Central memory CD8-positive, alpha-beta T cell (primary cell): ENCODE results near the gene MAP1A.

Source experiments
- ATAC-seq: fragments of 150-1000 bp; cut with Tn5 transposase; replicated peaks from 2 replicates; pipeline ENCODE4 v1.10.0; 2022; ENCODE audit warnings: mild to moderate bottlenecking, moderate FRiP score, moderate number of reproducible peaks; ENCODE audit not compliant: poor library complexity, severe bottlenecking; ENCODE audit errors: extremely low read depth
- DNase-seq, 2 donors: peaks; one replicate each; pipeline ENCODE4 v3.0.0; 2021; ENCODE audit warnings: low spot score in 2 of 2
- H3K27ac Mint-ChIP-seq: one replicate; pipeline ENCODE4 v1.8.0; 2022; ENCODE audit warnings: low read depth, mild to moderate bottlenecking, moderate library complexity, mixed read lengths
- H3K27me3 Mint-ChIP-seq: one replicate; pipeline ENCODE4 v1.8.0; 2022; ENCODE audit warnings: mixed read lengths
- H3K36me3 Mint-ChIP-seq: one replicate; pipeline ENCODE4 v1.8.0; 2022; ENCODE audit warnings: mild to moderate bottlenecking, moderate library complexity, mixed read lengths; ENCODE audit not compliant: insufficient read depth
- H3K4me1 Mint-ChIP-seq: one replicate; pipeline ENCODE4 v1.8.0; 2022; ENCODE audit warnings: mixed read lengths
- H3K4me3 Mint-ChIP-seq: one replicate; pipeline ENCODE4 v1.8.0; 2022; ENCODE audit warnings: mild to moderate bottlenecking, moderate library complexity, mixed read lengths
- H3K9me3 Mint-ChIP-seq: one replicate; pipeline ENCODE4 v1.8.0; 2022; ENCODE audit warnings: mixed read lengths

The MAP1A gene

DNA sequence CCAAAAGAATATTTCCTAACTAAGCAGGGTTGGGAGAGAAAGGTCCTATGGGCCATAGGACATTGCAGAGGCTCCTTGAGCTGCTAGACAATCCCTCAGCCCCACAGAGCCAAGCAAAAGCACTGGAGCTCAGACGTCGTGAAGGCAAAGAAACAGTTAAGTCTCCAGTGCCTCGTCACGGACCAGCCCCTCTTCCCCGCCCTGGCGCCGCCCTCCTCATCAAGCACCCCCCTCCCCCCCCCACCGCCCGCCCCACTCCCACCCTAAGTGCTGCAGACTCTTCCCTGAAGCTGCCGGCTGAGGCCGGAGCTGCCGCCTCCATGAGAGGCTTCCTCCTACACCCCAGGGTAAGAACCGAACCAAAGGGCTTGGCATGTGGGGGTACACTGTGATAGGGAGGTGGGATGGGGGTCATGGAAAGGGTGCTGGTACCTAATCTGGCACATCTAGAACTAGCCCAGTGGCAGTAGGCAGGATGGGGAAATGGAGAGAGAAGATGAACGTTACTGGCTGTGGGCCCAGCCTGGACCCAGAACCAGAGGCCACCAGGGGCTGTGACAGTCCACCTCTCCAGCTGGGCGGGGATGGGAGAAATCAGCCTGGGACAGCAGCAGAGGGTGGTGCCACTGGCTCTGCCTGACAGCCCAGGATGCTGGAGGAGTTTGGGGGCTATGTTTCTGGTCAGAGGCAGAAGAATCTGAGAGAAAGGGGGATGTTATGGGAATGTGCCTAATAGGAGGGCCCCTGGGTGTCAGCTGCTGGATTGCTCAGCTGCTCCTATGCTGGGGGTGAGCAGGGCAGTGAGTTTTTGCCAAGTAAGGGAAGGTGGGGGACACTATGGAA, at the start of gene MAP1A:
MAP1A (plus strand) TSS at position 255 of the 843 bp plus-strand sequence. CDS start 3,866 bp downstream, outside the sequence.
- Mint-ChIP-seq H3K27me3 (peaks cover 48% of the 10 kb centered on the region), H3K4me3 (peak within 1 kb of the TSS; percentile 12), H3K36me3 (peaks cover 3% of the 10 kb centered on the region), H3K4me1 (no peaks in the 10 kb centered on the region), H3K9me3 (no peaks in the 10 kb centered on the region), H3K27ac (no peak within 1 kb of the TSS)
- ATAC-seq (no peak), DNase-seq (no peak)

DNA sequence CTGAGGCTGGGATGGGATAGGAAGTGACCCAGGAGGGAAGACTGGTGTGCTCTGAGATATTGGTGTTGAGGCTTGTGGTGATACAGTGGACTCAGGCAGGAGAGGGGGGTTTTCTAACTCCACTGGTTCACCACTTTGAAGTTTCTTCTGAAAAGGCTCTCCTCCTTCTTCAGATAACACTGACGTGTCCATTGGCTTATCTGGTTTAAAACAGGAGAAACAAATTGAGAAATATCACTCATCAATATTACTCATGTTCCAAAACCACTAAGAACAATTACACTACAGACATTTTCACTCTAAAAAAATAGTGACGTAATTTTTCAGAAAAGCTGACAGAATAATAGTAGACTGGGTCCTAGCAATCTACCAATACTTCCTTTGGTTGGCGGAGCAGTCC, 47.5 kb upstream of the MAP1A start:
- ATAC-seq = no peak
- H3K27ac Mint-ChIP-seq = no peak overlapping the region

DNA sequence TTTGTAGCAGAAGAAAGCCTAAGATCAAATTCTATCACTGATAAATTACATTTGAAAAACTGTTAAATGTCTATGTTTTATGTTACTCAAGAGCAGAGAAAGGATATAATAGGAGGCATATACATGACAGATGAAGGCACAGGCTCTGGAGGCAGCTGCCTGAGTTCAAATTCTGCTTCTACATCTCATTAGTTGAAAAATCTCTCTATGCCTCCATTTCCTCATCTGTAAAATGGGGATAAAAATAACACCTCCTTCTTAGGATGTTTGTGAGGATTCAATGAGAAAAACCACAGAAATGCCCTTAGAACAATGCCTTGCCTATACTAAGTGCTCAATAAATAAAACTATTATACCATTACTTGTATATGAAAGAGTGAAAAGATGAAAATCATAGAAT, 45.4 kb upstream of the MAP1A start:
- Mint-ChIP-seq H3K27me3 (no peaks in the 10 kb centered on the region), H3K4me3 (no peak overlapping the region), H3K4me1 (no peaks in the 10 kb centered on the region), H3K36me3 (peaks cover 51% of the 10 kb centered on the region), H3K9me3 (no peaks in the 10 kb centered on the region), H3K27ac (no peak overlapping the region)
- ATAC-seq (no peak), DNase-seq (no peak)

More for the DNA sequence above, 47.5 kb upstream of the MAP1A start:
- peaks cover 49% of the 10 kb centered on the region for H3K36me3 Mint-ChIP-seq
- no peak for DNase-seq
- no peaks in the 10 kb centered on the region for H3K4me1 Mint-ChIP-seq
- H3K9me3 Mint-ChIP-seq = no peaks in the 10 kb centered on the region
- no peaks in the 10 kb centered on the region for H3K27me3 Mint-ChIP-seq
- H3K4me3 Mint-ChIP-seq = no peak overlapping the region

DNA sequence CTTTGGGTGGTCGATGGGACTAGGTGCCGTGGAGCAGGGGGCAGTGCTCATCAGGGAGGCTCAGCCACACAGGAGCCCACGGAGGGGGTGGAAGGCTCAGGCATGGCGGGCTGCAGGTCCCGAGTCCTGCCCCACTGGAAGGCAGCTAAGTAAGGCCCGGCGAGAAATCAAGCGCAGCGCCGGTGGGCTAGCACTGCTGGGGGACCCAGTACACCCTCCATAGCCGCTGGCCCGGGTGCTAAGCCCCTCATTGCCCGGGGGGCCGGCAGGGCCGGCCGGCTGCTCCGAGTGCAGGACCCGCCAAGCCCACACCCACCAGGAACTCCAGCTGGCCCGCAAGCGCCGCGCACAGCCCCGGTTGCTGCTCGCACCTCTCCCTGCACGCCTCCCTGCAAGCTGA, 43.5 kb upstream of the MAP1A start:
- Mint-ChIP-seq H3K9me3 (no peaks in the 10 kb centered on the region), H3K27me3 (no peaks in the 10 kb centered on the region), H3K4me1 (no peaks in the 10 kb centered on the region), H3K27ac (no peak overlapping the region), H3K4me3 (no peak overlapping the region), H3K36me3 (peaks cover 56% of the 10 kb centered on the region)
- DNase-seq (no peak), ATAC-seq (no peak)

DNA sequence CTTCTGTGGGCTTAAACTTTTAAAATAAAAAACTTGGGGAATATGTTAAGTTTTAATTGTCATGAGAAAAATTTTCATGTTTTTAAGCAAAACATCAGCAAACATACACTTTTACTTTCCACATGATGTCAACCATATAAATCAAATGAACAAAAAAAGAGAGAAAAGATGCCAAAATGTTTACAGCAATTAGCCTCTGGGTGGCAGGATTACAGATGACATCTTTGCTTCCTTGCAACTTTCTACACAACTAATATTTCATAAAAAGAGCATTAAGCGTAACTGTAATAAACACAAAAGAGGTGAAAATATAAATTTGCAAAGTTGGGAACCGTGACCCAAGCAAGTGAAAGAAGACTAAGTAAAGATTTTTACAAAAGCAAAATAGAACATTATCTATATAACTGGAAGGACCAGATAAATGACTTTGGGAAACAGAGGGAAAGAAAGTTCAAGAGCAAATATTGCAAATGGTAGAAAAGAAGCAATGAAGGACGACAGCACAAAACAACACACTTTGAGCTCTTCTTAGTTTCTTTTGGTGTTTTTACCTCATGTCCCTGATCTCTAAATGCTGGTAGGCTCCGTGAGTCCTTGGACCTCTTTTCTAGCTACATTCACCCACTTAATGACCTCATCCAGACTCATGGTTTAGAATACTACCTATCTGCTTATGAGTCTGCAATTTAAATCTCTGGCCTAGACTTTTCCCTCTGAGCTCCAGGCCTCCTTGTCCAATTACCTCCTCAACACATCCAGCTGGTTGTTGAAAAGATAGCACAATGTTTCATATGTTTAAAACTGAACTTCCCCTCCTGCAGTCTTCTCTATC, 33.9 kb upstream of the MAP1A start:
- H3K9me3 Mint-ChIP-seq = no peaks in the 10 kb centered on the region
- H3K4me3 Mint-ChIP-seq = no peak overlapping the region
- ATAC-seq = no peak
- DNase-seq = no peak
- no peak overlapping the region for H3K27ac Mint-ChIP-seq
- no peaks in the 10 kb centered on the region for H3K27me3 Mint-ChIP-seq
- peaks cover 12% of the 10 kb centered on the region for H3K4me1 Mint-ChIP-seq
- H3K36me3 Mint-ChIP-seq = peaks cover 29% of the 10 kb centered on the region

DNA sequence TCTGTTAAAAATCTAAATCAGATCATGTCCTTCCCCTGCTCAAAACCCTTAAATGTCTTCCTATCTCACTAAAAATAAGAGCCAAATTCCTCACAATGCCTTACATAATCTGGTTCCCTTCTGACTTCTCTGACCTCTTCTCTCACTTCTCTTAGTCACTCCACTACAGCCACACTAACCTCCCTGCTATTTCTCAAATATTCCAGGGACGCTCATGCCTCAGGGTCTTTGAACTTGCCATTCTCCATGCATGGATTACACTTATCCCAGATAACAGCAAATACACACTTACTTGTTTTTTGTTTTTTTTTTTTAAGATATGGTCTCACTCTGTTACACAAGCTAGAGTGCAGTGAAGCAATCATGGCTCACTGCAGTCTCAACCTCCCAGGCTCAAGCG, 33.0 kb upstream of the MAP1A start:
- Mint-ChIP-seq H3K36me3 (peaks cover 21% of the 10 kb centered on the region), H3K4me1 (peaks cover 21% of the 10 kb centered on the region), H3K27me3 (no peaks in the 10 kb centered on the region), H3K4me3 (no peak overlapping the region), H3K27ac (no peak overlapping the region), H3K9me3 (no peaks in the 10 kb centered on the region)
- DNase-seq = no peak
- ATAC-seq = no peak

DNA sequence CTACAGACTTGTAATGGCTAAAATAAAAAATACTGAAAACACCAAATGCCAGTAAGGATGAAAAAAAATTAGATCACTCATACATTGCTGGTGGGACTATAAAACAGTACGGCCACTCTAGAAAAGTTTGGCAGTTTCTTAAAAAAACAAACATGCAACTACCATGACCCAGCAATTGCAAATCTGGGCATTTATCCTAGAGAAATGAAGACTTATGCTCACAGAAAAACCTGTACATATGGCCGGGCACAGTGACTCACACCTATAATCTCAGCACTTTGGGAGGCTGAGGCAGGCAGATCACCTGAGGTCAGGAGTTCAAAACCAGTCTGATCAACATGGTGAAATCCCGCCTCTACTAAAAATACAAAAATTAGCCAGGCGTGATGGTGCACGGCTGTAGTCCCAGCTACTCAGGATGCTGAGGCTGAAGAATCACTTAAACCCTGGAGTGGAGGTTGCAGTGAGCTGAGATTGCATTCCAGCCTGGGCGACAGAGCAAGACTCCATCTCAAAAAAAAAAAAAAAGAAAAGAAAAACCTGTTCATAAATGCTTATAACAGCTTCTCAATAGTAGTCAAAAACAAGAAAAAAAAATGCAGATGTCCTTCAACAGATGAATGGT, 30.0 kb upstream of the MAP1A start:
- ATAC-seq = no peak
- DNase-seq = no peak
- Mint-ChIP-seq H3K4me3 (no peak overlapping the region), H3K36me3 (peaks cover 17% of the 10 kb centered on the region), H3K27ac (no peak overlapping the region), H3K9me3 (no peaks in the 10 kb centered on the region), H3K4me1 (peaks cover 33% of the 10 kb centered on the region), H3K27me3 (no peaks in the 10 kb centered on the region)

DNA sequence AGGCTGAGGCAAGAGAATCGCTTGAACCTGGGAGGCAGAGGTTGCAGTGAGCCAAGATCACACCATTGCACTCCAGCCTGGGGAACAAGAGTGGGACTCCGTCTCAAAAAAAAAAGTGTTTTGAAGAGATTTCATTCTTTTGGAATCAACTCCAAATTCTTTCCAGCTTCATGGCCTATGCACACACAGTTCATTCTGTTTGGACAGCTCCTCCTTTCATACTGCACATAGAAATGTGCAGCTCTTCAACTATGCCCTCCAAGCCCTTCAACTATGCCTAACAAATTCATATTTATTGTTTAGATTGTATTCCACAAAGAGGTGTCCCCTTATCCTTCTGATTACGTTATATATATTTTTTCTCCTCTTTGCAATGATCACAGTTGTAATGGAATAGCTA, 28.6 kb upstream of the MAP1A start:
- no peak overlapping the region for H3K4me3 Mint-ChIP-seq
- peaks cover 43% of the 10 kb centered on the region for H3K4me1 Mint-ChIP-seq
- DNase-seq = no peak
- no peaks in the 10 kb centered on the region for H3K27me3 Mint-ChIP-seq
- H3K9me3 Mint-ChIP-seq = no peaks in the 10 kb centered on the region
- peak overlapping the region; percentile 23 for H3K27ac Mint-ChIP-seq
- peaks cover 28% of the 10 kb centered on the region for H3K36me3 Mint-ChIP-seq
- ATAC-seq = no peak

DNA sequence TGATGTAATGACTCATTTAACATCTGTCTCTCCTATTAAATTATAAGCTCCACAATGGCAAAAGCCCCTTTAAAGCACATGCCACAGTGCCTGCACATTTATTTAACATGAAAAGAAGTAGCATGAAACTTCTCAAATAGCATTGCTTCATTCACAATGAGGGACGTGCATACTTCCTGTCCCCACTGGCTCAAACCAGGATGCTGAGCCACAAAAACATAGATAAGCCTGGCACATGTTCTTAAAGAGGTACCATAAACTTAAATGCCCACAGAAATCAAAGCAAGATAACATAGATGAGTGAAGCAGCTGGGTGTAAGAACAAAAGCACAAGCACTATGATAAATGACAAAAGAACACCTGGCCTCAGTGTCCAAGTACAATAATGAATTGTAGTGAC, 28.2 kb upstream of the MAP1A start:
- Mint-ChIP-seq H3K27me3 (no peaks in the 10 kb centered on the region), H3K27ac (peak overlapping the region; percentile 23), H3K36me3 (peaks cover 28% of the 10 kb centered on the region), H3K9me3 (no peaks in the 10 kb centered on the region), H3K4me3 (no peak overlapping the region), H3K4me1 (peaks cover 41% of the 10 kb centered on the region)
- no peak for DNase-seq
- ATAC-seq = no peak

DNA sequence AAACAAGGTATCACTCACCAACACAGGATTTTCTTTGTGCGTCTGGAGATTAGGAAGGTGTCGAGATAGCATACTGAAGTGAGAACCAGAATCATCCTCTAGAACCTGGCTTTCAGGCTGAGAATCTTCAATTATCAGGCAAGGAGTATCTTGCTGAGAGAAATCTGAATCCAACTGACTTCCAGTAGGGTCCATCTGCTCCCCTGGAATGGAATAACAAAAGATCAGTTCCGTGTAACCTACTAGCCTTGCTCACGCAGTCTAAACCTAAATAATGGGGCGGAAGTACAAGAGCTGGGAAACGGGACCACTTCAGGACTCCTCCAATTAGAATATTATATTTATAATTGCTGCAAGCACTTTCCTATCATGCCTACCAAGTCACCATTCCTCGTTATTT, 25.1 kb upstream of the MAP1A start:
- H3K4me1 Mint-ChIP-seq = peaks cover 36% of the 10 kb centered on the region
- DNase-seq (no peak), ATAC-seq (no peak)
- H3K4me3 Mint-ChIP-seq = peak overlapping the region; percentile 91
- H3K9me3 Mint-ChIP-seq = no peaks in the 10 kb centered on the region
- peak overlapping the region; percentile 96 for H3K27ac Mint-ChIP-seq
- H3K36me3 Mint-ChIP-seq = peaks cover 17% of the 10 kb centered on the region
- no peaks in the 10 kb centered on the region for H3K27me3 Mint-ChIP-seq

DNA sequence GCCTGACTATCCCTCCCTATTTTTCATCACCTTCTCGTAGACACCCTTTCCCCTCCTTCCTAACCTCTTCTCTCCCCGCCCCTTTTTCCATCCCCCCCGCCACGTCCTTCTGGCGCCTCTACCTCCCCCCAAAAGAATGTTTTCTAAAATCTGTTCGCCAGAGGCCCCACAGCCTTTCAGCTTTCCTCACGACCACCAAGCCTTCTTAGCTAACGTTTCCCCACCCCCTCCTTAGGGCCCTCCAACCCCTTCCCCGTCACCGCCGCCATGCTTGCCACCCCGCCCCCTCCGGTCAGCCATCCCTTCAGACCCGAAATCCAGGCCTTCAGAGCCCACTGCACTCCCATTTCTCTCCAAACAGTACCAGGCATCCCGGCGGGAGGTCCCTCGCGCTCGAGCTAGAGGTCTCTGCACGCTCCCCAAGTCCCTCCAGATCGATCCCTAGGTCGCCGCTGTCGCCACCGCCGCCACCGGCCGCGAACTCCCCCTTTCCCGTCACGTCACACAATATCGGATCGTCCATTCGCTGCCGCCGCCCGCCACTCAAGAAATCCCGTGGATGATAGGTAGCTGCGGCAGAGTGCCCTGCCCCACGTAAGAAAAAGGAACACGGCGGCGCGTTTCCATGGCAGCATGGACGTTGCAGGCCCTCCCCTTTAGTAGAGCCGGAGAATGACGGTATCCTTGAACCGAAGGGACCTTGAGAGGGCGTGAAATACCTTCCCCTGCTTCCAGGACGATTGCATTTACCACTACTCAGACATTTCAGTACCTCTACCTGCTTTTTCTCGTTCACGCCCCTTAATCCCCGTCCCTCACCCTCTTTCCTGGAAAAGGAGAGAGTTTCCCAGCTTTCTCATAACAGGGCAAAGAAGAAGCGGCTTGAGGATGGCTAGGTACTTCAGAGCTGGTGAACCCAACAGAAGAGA, 24.5 kb upstream of the MAP1A start, which contains the start of gene TP53BP1:
TP53BP1 (minus strand) TSS at position 484 of the 929 bp plus-strand sequence; CDS start at position 371, 113 bp downstream.
- peak within 1 kb of the TSS; percentile 96 for H3K27ac Mint-ChIP-seq
- no peaks in the 10 kb centered on the region for H3K9me3 Mint-ChIP-seq

More for the DNA sequence above, 24.5 kb upstream of the MAP1A start, which contains the start of gene TP53BP1:
- H3K4me1 Mint-ChIP-seq = peaks cover 36% of the 10 kb centered on the region
- peaks cover 17% of the 10 kb centered on the region for H3K36me3 Mint-ChIP-seq
- ATAC-seq (peak; percentile 99), DNase-seq (peak; percentile 84 to 92)
- H3K4me3 Mint-ChIP-seq = peak within 1 kb of the TSS; percentile 91
- no peaks in the 10 kb centered on the region for H3K27me3 Mint-ChIP-seq
